ENCODE results near the gene NCAM1.

- TF ChIP-seq POLR2A (IDR thresholded peaks at IDR 0.05; ENCODE audit: low read length) = no peak
- no peak for TF ChIP-seq CTCF (IDR thresholded peaks at IDR 0.05)
- no peak for TF ChIP-seq NFE2L2 (conservative IDR thresholded peaks at IDR 0.05; ENCODE audit: low read length)
- TF ChIP-seq KDM1A (IDR thresholded peaks at IDR 0.05; ENCODE audit: low read depth) = no peak
- no peak for TF ChIP-seq RFX5 (IDR thresholded peaks at IDR 0.05)
- TF ChIP-seq REST (IDR thresholded peaks at IDR 0.05) = no peak
These were observed 273.7 kb downstream of the NCAM1 start for GRCh38 chr11:113234888-113235287.

Measured in A549 (cell line).